DOHH2 (cell line): ENCODE data around the gene TRAF1.

ENCODE experiments used
- H3F3A ChIP-seq: fragments of 200-600 bp; sonication (generic), shearing (Covaris generic); 2 replicates; pipeline ENCODE4 v1.6.0; 2016; ENCODE audit warnings: antibody characterized with exemption, mild to moderate bottlenecking; ENCODE audit not compliant: control insufficient read depth, insufficient read depth
- H3K27ac ChIP-seq: fragments of 200-600 bp; sonication (generic); 2 replicates; pipeline ENCODE4 v1.5.1; 2014; ENCODE audit warnings: low read depth, mild to moderate bottlenecking, low read length, moderate library complexity
- H3K27me3 ChIP-seq: fragments of 200-600 bp; sonication (generic); 2 replicates; pipeline ENCODE4 v1.6.1; 2014; ENCODE audit warnings: mild to moderate bottlenecking, low read length, mixed read lengths; ENCODE audit not compliant: control insufficient read depth
- H3K36me3 ChIP-seq: fragments of 200-600 bp; sonication (generic); 2 replicates; pipeline ENCODE4 v1.6.1; 2014; ENCODE audit warnings: mild to moderate bottlenecking, low read length, moderate library complexity, mixed read lengths; ENCODE audit not compliant: control insufficient read depth
- H3K4me1 ChIP-seq: fragments of 200-600 bp; sonication (generic); 2 replicates; pipeline ENCODE4 v1.6.1; 2014; ENCODE audit warnings: mild to moderate bottlenecking, low read length, mixed read lengths; ENCODE audit not compliant: control insufficient read depth
- H3K4me2 ChIP-seq: fragments of 200-600 bp; sonication (generic); 2 replicates; pipeline ENCODE4 v1.6.0; 2014; ENCODE audit warnings: mild to moderate bottlenecking, low read length, moderate library complexity
- H3K4me3 ChIP-seq: fragments of 200-600 bp; sonication (generic); 2 replicates; pipeline ENCODE4 v1.5.1; 2014; ENCODE audit warnings: mild to moderate bottlenecking, low read length, mixed read lengths
- H3K79me2 ChIP-seq: fragments of 200-600 bp; sonication (generic); 2 replicates; pipeline ENCODE4 v1.6.1; 2014; ENCODE audit warnings: mild to moderate bottlenecking, low read length, mixed read lengths; ENCODE audit not compliant: control insufficient read depth
- H3K9me2 ChIP-seq: fragments of 200-600 bp; sonication (generic); replicated peaks from 2 replicates; pipeline ENCODE4 v1.6.1; 2014; ENCODE audit warnings: mild to moderate bottlenecking, low read length, mixed read lengths; ENCODE audit not compliant: control insufficient read depth
- H3K9me3 ChIP-seq: fragments of 200-600 bp; sonication (generic); 2 replicates; pipeline ENCODE4 v1.6.1; 2014; ENCODE audit warnings: antibody characterized with exemption, low read length, mixed read lengths; ENCODE audit not compliant: control insufficient read depth, insufficient read depth
- H4K20me1 ChIP-seq: fragments of 200-600 bp; sonication (generic); 2 replicates; pipeline ENCODE4 v1.6.0; 2014; ENCODE audit warnings: low read depth, mild to moderate bottlenecking, antibody characterized with exemption, low read length, moderate library complexity; ENCODE audit not compliant: control insufficient read depth, insufficient read depth
- CTCF ChIP-seq: fragments of 200-600 bp; sonication (generic); IDR thresholded peaks from one replicate; pipeline ENCODE4 v1.5.1; 2014; ENCODE audit warnings: antibody characterized with exemption, mild to moderate bottlenecking, low read depth, low read length; ENCODE audit not compliant: poor library complexity, severe bottlenecking
- EZH2phosphoT487 ChIP-seq: fragments of 200-600 bp; sonication (generic); IDR thresholded peaks from 2 replicates; pipeline ENCODE4 v1.6.1; 2017; ENCODE audit warnings: borderline replicate concordance, mild to moderate bottlenecking, antibody characterized with exemption, low read length, moderate library complexity, mixed read lengths

The TRAF1 gene

GRCh38 chr9:120901755-120902568 lies 24.6 kb downstream of the TRAF1 start:
- Histone ChIP-seq H3K27me3 (no peaks in the 10 kb centered on the region), H3K4me3 (peak overlapping the region; percentile 67), H3K9me3 (no peaks in the 10 kb centered on the region), H3K27ac (peak overlapping the region; percentile 94), H4K20me1 (no peaks in the 10 kb centered on the region), H3K36me3 (peaks cover 17% of the 10 kb centered on the region), H3K4me1 (peaks cover 95% of the 10 kb centered on the region), H3K4me2 (peak overlapping the region; percentile 95), H3F3A (peaks cover 30% of the 10 kb centered on the region), H3K79me2 (no peaks in the 10 kb centered on the region; the same call in 1 of the 2 replicates), H3K9me2 (no peaks in the 10 kb centered on the region)
- no peak for TF ChIP-seq CTCF
- no peak for TF ChIP-seq EZH2phosphoT487

GRCh38 chr9:120900824-120901223 lies 25.8 kb downstream of the TRAF1 start:
- Histone ChIP-seq H3K27ac (peak overlapping the region; percentile 94), H4K20me1 (no peaks in the 10 kb centered on the region), H3K9me2 (no peaks in the 10 kb centered on the region), H3K36me3 (peaks cover 17% of the 10 kb centered on the region), H3K9me3 (no peaks in the 10 kb centered on the region), H3K4me3 (peak overlapping the region; percentile 36), H3K4me2 (peak overlapping the region; percentile 95), H3K79me2 (no peaks in the 10 kb centered on the region; the same call in 1 of the 2 replicates), H3K27me3 (no peaks in the 10 kb centered on the region), H3K4me1 (peaks cover 96% of the 10 kb centered on the region), H3F3A (peaks cover 33% of the 10 kb centered on the region)
- TF ChIP-seq CTCF = no peak
- no peak for TF ChIP-seq EZH2phosphoT487

GRCh38 chr9:120899490-120900068 lies 27.0 kb downstream of the TRAF1 start:
- Histone ChIP-seq H3K4me2 (peak overlapping the region; percentile 13; the same call in 1 of the 2 replicates), H3K9me3 (no peaks in the 10 kb centered on the region), H3K36me3 (peaks cover 12% of the 10 kb centered on the region), H3K9me2 (no peaks in the 10 kb centered on the region), H3K4me1 (peaks cover 96% of the 10 kb centered on the region), H3K79me2 (no peaks in the 10 kb centered on the region), H3F3A (peaks cover 39% of the 10 kb centered on the region), H3K4me3 (no peak overlapping the region), H3K27ac (peak overlapping the region; percentile 7; the same call in 1 of the 2 replicates), H3K27me3 (no peaks in the 10 kb centered on the region), H4K20me1 (no peaks in the 10 kb centered on the region)
- TF ChIP-seq EZH2phosphoT487 = no peak
- no peak for TF ChIP-seq CTCF
